Hematopoietic multipotent progenitor cell treated with erythropoietin and hydrocortisone succinate and interleukin-3 and kit ligand, for 4 days (in vitro differentiated cells): Measurements from ENCODE around the gene MRNIP.
"Not testable (repeated sequence)": the region's sequence is repeated elsewhere in the genome, so short reads cannot be mapped to it uniquely, and the experiment has no call there.

Source experiments
- DNase-seq: peaks from one replicate; pipeline ENCODE4 v3.0.0-alpha.2; 2015

MRNIP gene

GRCh38 chr5:179887095-179887494 is 28.5 kb upstream of the MRNIP start:
- DNase-seq: no peak

GRCh38 chr5:179886190-179886911 is 27.7 kb upstream of the MRNIP start:
- DNase-seq: no peak

DNA sequence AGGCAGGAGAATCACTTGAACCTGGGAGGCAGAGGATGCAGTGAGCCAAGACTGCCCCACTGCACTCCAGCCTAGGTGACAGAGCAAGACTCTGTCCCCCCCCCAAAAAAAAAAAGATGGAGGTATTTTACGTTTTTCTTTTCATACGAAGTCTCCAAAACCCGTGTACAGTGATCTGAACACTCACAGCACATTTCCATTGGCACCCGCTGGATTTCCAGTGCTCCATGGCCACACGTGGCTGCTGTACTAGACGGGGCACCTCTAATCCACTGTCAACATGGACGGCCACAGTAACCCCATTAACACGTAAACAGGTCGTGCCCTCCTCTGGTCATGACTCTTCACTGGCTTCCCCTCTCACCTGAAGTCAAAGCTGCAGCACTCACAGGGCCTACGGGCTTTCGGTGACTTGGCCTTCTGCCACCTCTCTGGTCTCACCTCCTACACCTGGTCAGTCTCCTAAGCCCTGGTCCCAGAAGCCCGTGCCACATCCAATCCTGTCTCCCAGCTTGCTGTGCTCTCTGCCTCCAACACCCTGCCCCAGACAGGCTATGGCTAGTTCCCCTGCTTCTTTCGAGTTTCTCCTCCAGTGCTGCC is 27.0 kb upstream of the MRNIP start:
- no peak for DNase-seq

- no peak for DNase-seq
Measured at GRCh38 chr5:179883163-179883562, 24.5 kb upstream of the MRNIP start.

- DNase-seq: no peak
Measured at GRCh38 chr5:179882338-179882737, 23.7 kb upstream of the MRNIP start.

DNA sequence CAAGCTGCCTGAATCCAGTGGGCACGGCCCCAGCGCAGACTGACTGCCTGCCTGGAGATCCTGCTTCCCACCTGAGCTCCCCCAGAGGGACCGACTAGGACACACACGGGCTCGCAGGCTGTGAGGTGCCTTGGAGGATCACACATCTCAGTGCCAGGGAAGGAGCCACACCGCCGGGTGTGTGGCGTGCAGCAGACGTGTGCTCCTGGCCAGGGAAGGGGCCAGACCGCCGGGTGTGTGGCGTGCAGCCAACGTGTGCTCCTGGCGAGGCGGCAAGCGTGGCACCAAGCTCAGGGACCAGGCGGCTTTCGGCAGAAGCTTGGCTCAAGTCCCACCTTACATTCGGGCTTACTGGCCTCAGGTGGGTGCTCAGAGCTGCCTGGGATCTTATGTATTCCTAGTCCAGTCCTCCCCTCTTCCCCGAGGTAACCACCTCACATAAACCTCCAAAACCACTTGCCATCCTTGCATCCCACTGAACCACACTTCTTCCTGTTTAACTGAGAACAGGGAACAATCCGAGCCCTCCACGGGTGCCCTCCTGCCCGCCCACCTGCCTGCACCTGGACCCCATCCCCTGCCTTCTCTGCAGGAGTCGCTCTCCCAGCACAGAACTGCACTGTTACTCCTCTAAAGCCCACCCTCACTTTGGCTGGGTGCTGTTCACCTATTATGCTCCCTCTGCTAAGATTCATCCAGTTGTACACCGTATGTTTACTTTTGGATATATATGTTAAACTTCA is 22.4 kb upstream of the MRNIP start:
- DNase-seq: no peak

DNA sequence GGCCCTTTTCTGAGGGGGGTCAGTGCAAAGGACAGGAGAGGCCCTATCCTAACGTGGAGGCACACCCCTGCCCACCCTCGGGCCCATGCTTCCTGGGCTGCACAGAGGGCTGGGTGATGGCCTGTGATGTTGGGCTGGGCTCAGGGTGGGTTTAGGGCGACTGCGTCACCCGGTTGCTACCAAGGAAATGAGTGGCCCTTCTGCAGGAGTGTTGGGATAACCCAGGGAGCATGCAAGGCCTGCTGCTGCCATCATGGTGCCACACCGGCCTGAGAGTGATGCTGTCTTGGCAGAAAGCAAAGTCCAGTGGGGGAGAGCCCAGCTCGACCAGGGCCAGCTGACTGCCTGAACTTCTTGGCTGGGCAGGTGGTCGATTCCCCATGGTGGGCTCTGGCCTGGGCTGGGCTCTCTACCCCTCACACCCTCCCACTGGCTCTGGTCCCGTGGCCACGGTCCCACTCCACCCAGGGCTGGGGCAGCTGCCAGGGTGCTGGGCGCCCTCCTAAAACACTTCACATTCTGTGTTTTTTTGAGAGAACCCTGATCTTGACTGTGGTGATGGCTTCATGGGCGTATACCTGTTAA is 21.5 kb upstream of the MRNIP start:
- DNase-seq: no peak

- no peak for DNase-seq
Measured at GRCh38 chr5:179879690-179880010, 21.0 kb upstream of the MRNIP start.

DNA sequence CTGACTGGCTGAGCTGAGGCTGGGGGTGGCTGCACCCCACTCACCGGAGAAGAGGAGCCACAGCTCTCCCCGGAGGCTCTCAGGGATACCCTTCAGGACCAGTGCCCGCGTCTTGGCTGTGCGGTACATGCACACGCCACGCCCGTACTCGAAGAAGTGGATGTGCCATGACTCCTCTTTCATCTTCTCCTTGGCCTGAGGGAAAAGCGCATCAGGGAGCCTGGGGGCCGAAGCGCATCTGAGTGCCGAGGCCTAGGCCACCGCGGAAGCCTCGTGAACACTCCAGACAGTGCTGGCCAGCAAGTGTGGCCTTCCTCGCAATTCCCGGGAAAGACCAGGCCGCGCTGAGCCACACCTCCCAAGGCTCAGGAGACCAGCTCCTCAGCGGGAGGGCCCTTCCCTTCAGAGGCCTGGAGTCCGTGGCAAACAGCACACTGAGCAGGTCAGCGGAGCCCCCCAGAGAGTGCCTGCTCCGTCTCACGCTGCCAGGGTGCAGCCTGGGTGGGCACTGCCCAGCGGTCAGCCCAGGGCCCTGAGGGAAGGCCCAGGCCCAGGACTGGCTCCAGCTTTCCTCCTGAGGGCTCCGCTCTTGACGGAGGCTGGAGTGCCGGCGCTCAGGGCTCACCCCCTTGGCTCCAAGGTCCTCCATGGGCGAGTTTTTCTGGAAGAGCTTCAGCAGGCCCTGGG is 20.5 kb upstream of the MRNIP start:
- no peak for DNase-seq

DNA sequence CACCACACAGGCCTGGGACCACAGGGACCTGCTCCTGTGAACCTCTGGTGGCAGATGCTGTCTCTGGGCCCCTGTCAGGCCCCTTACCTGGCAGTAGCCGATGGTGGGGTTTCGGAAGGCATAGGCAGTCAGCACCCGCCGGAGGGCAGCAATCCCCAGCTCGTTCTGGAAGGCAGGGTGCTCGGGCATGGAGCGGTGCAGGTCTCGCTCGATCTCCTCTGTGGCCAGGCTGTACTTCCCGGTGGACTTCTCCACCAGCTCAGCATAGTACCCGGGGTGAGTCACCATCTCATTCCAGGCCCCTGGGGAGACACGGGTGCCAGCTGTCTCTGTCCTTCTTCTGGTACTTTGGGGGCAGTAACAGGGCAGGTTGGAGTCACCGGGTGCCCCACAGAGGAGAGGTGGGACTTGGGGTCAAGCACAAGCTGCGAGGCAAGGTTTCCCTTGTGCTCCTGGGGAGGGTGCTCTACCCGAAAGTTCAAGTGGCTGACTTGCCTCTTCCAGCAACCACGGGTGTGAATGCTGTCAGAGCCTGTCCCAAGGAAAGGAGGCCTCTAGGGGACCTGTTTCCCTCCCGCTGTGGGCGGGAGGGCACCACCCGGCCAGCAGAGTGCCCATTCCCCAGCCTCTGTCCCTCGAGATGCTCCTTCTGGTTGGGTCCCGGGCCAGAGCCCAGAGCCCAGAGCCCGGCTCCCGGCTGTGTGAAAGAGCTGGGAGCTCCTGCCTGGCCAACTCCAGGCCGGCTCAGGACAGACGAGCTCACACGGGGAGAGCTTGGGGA is 19.8 kb upstream of the MRNIP start:
- no peak for DNase-seq

GRCh38 chr5:179876610-179876952 is 18.0 kb upstream of the MRNIP start:
- DNase-seq: no peak

DNA sequence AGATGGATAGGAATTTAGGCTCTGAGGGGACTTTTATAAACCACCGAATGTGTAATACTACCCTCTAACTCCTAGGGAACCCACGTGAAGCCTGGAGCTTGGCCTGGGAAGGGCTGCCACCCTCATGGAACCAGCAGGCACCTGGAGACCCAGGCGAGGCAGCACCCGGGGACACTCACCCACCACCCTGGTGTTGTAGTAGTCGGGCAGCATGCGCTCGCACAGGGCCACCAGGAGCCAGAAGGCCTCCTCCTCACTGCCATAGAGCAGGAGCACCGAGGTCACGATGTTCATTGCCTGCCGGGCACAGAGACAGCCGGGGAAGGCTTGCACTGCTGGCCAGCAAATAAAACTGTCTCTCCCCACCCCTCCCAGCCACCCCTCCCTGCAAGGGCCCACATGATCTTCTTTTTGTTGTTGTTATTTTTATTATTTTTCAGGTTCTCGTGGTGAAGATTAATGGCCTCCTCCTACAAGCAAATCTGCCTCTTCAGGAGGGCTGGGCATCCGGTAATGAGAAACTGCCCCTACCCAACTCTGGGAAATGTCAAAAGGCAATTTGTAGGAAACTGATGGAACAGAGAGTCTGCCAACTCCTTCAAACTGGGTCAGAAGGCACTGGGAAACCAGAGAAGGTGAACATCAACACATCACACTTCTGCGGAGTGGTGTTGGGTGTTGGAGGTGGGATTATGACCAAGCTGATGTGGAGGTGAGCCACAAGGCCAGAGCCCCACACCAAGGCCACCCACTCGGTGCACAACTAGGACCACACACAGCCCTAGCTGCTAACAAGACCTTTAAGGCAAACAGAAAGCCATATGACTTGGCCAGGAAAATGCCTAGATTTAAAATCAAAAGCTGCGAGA is 17.4 kb upstream of the MRNIP start:
- DNase-seq: no peak

GRCh38 chr5:179874536-179875292 is 16.1 kb upstream of the MRNIP start:
- no peak for DNase-seq

DNA sequence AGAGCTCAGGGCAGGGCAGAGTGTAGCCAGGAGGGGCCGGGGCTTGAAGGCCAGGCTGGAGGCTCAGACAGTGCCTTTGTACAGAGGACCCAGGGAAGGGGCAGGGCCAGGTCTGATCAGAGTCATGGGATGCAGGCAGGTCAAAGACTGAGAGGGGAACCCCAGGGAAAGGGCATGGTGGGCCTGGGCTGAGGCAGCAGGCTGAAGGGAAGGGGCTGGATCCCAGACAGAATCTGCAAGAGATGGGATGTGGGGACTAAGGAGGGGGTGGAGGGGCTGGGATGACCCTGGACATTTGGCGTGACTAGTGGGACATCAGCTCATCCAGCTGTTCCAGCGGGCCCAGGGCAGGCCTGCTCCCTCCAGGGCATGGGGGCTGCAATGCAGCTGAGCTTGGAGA is 15.5 kb upstream of the MRNIP start:
- no peak for DNase-seq

GRCh38 chr5:179873588-179874110 is 15.0 kb upstream of the MRNIP start:
- DNase-seq: no peak

DNA sequence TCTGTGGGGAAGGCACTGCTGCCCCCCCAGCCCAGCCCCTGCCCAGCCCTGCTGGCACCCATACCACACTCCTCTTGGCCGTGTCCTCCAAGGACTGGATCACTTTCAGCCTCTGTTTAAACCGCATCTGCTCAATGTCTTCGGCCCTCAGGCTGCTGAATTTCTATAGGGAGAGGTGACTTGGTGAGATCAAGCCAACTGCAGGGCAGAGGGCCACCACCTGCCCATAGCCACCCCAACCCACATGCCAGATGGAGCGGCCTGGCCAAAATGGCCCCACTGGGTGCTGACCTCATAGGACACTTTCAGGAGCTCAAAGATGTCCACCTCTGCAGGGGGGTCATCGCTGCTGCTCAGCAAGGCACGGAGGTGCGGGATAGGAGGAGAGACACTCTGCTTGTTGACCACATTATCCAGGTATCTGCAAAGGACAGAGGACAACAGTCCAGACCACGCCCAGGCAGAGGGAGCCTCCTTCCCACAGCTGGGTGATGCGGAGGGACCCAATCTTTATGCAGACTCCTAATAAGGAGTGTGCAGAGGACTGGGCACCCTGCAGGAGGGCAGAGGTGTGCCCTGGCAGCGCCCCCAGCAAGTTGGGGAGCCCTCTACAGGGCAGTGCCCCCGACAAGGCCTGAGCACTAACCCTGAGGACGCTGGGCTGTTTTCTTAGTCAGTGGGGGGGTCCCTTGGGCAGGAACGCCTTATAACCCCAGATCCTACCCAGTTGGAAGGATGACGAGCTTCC is 14.4 kb upstream of the MRNIP start:
- no peak for DNase-seq

DNA sequence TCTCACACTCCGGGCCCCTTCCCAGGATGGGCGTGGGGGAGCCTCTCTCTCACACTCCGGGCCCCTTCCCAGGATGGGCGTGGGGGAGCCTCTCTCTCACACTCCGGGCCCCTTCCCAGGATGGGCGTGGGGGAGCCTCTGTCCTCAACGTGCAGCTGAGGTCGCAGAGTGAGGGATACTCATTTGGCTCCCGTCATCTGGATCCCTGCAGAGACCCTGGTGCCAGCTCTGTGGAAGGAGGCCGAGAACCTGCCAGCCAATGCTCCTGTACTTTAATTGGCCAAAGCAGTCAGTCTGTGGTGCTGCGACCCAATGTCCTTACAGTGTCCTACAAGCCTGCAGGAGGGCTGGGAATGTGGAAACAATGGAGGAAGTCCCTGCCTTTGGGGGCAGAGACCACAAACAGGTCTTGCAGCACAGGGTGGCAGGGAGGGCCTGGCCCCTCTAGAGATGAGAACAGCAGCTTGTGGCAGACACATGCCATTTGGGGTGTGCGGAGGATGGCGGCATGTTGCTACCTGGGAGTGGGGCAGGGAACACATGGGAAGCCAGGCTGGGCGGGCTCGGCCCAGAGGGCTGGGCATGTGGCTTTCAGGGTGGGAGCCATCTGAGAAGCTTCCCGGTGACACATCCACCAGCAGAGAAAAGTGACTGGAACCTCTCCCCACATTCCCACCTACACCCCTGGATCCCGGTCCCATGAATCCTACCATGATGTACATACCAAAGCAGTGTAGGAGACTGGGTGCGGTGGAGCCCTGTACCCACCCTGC is 13.6 kb upstream of the MRNIP start:
- DNase-seq: no peak

GRCh38 chr5:179871533-179871932 is 12.9 kb upstream of the MRNIP start:
- not testable (repeated sequence) for DNase-seq

GRCh38 chr5:179870952-179871351 is 12.3 kb upstream of the MRNIP start:
- no peak for DNase-seq
